Mucosa of descending colon (tissue), 3 donors: ENCODE data around the gene GOLGA7B. TPM values are rescaled to one million over a fixed set of nuclear protein-coding genes. Genes with fewer than 3 reads are reported as not detected.
A peak's percentile ranks its signal among the peaks of the same experiment; 100 is the strongest.

Experiments
- ATAC-seq: fragments of 200-7000 bp; cut with Tn5 transposase; one replicate; pipeline ENCODE4 v1.9.1; 2020; ENCODE audit warnings: mild to moderate bottlenecking, moderate library complexity
- DNase-seq, 3 donors: peaks; one replicate each; pipeline ENCODE4 v3.0.0-alpha.2; 2020
- H3K36me3 ChIP-seq: fragments of 200-600 bp; one replicate; pipeline ENCODE4 v1.8.0; 2021; ENCODE audit warnings: low read depth, mild to moderate bottlenecking
- H3K4me1 ChIP-seq: fragments of 200-600 bp; one replicate; pipeline ENCODE4 v1.8.0; 2021; ENCODE audit warnings: low read depth, mild to moderate bottlenecking
- H3K4me3 ChIP-seq: fragments of 200-600 bp; one replicate; pipeline ENCODE4 v1.8.0; 2021; ENCODE audit warnings: mild to moderate bottlenecking
- H3K9me3 ChIP-seq: fragments of 200-600 bp; one replicate; pipeline ENCODE4 v1.8.0; 2021; ENCODE audit warnings: mild to moderate bottlenecking
- CTCF ChIP-seq: fragments of 200-600 bp; IDR thresholded peaks from one replicate; pipeline ENCODE4 v1.8.0; 2022; ENCODE audit warnings: antibody characterized with exemption, mild to moderate bottlenecking
- intact Hi-C, 2 donors: fragments of 100-400 bp; cut with DNase I in 1 of 2; cut with micrococcal nuclease in 1 of 2; formaldehyde crosslinking; loops; one replicate each; pipeline versions ENCODE4 v1.11.0 to v1.11.1; 2022; cut with DNase I, micrococcal nuclease
- total RNA-seq, 3 donors: library from RNA; stranded (reverse); fragmentation: NEBNext Ultra II Directional in 2 of 3; extraction: Animal tissue kit (Norgen Biotek cat#: 25700) in 2 of 3; gene quantifications; one replicate each; pipeline versions ENCODE4 v1.2.1 to v1.2.4, GENCODE V29; 2021 to 2023
- donor health status: DM: no; HTN: no; CAD: no; lungs with moderate emphysema.
- donor health status: DM: no; HTN: no; CAD: no.
- donor health status: DM: no; HTN: yes; CAD: no.

Gene GOLGA7B
- total RNA-seq, 3 donors from 2014 or later = 0.29 to 0.92 (median 0.63) TPM

GRCh38 chr10:97869091-97870042, 19.7 kb downstream of the GOLGA7B start:
- peak; percentile 39 for TF ChIP-seq CTCF
- intact Hi-C loops = loop anchor here in 1 of 2 donors (5.0 kb wide), 1 partner anchor 77 kb away; no protein-coding TSS in a partner anchor
- ATAC-seq (peak; percentile 97), DNase-seq (peak; percentile 80 to 86 (median 84))
- H3K4me3 ChIP-seq = no peak overlapping the region
- no peaks in the 10 kb centered on the region for H3K9me3 ChIP-seq
- H3K4me1 ChIP-seq = no peaks in the 10 kb centered on the region
- no peaks in the 10 kb centered on the region for H3K36me3 ChIP-seq

- Histone ChIP-seq H3K4me3 (no peak overlapping the region), H3K4me1 (no peaks in the 10 kb centered on the region), H3K36me3 (no peaks in the 10 kb centered on the region), H3K9me3 (no peaks in the 10 kb centered on the region)
- no peak for DNase-seq
- ATAC-seq = no peak
- no peak for TF ChIP-seq CTCF
- intact Hi-C loops = no loop called here
Measured at GRCh38 chr10:97870990-97871389, 21.3 kb downstream of the GOLGA7B start.

DNA sequence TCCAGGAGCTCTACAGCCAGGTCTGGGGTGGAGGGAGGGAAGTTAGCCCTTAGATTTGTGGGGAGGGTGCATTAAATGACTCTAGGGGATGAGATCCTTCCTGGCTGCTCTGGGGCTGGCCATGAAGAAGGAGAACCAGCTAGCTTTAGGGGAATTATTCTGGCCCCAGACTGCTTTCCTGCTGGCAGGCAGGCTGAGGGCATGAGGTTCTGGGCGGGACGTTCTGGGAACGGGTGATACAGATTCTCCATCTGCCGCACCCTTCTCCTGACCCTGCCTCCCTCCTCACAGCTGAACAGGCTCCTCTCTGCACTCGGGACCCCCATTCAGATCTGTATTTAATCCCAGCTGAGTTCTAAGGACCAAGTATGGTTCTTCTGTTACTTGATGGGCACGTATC, 23.9 kb downstream of the GOLGA7B start:
- Histone ChIP-seq H3K36me3 (no peaks in the 10 kb centered on the region), H3K9me3 (no peaks in the 10 kb centered on the region), H3K4me1 (no peaks in the 10 kb centered on the region), H3K4me3 (no peak overlapping the region)
- no peak for TF ChIP-seq CTCF
- intact Hi-C loops = no loop called here
- DNase-seq (no peak), ATAC-seq (no peak)

DNA sequence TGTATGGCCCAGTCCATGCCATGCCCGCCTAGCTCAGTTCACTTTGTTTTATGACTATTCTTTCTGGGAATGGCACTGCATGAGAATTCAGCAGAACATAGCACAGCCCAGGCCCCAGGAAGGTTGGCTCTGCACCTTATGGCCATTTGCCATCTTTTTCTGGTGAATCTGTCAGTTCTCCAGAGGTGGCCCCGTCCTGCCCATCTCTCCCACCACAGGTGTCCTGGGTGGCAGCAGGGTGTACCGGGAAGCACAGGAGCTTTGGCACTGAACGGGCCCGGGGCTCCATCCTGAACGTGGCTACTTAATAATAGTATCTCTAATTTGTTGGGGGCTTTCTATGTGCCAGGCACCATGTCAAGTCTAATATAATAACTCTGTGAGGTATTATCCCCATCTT, 24.7 kb downstream of the GOLGA7B start:
- no peaks in the 10 kb centered on the region for H3K36me3 ChIP-seq
- intact Hi-C loops = no loop called here
- DNase-seq (no peak), ATAC-seq (no peak)
- TF ChIP-seq CTCF = no peak
- H3K4me1 ChIP-seq = no peaks in the 10 kb centered on the region
- no peaks in the 10 kb centered on the region for H3K9me3 ChIP-seq
- no peak overlapping the region for H3K4me3 ChIP-seq

GRCh38 chr10:97875391-97875790, 25.7 kb downstream of the GOLGA7B start:
- Histone ChIP-seq H3K4me1 (no peaks in the 10 kb centered on the region), H3K9me3 (no peaks in the 10 kb centered on the region), H3K36me3 (no peaks in the 10 kb centered on the region), H3K4me3 (no peak overlapping the region)
- no peak for TF ChIP-seq CTCF
- intact Hi-C loops = no loop called here
- DNase-seq = no peak
- ATAC-seq = no peak
